HAP-1 (cell line): ENCODE data around the gene KCNH2.

ENCODE experiments used
- DNase-seq, 2 experiments: peaks; one replicate each; pipeline ENCODE4 v3.0.0-alpha.2; 2016 to 2020; ENCODE audit warnings: low spot score in 2 of 2
- H3K27me3 ChIP-seq: fragments of 250-450 bp; sonication (Bioruptor Pico); 2 replicates; pipeline ENCODE4 v1.5.1; 2020; ENCODE audit warnings: low read depth, mild to moderate bottlenecking, moderate library complexity
- H3K36me3 ChIP-seq: fragments of 250-450 bp; sonication (Bioruptor Pico); replicated peaks from 2 replicates; pipeline ENCODE4 v1.5.1; 2020; ENCODE audit warnings: mild to moderate bottlenecking
- H3K4me1 ChIP-seq: fragments of 250-450 bp; sonication (Bioruptor Pico); 2 replicates; pipeline ENCODE4 v1.5.1; 2020; ENCODE audit warnings: mild to moderate bottlenecking
- H3K4me3 ChIP-seq: fragments of 250-450 bp; sonication (Bioruptor Pico); 2 replicates; pipeline ENCODE4 v1.5.1; 2020; ENCODE audit warnings: mild to moderate bottlenecking, moderate library complexity
- H3K9me3 ChIP-seq: fragments of 250-450 bp; sonication (Bioruptor Pico); 2 replicates; pipeline ENCODE4 v1.5.1; 2020; ENCODE audit warnings: mild to moderate bottlenecking, moderate library complexity
- in situ Hi-C: fragments of 300-500 bp; cut with MboI; formaldehyde crosslinking; loops from 3 replicates; pipeline ENCODE4 v1.14.3; 2020; ENCODE audit warnings: low sequenced_read_pairs, inconsistent platforms, mixed read lengths

The KCNH2 gene

GRCh38 chr7:150943453-150943814 is 34.7 kb downstream of the KCNH2 start:
- Histone ChIP-seq H3K27me3 (peaks cover 7% of the 10 kb centered on the region), H3K9me3 (no peaks in the 10 kb centered on the region), H3K36me3 (no peaks in the 10 kb centered on the region), H3K4me3 (no peak overlapping the region), H3K4me1 (no peaks in the 10 kb centered on the region)
- no peak for DNase-seq
- in situ Hi-C loops, result no loop called here

GRCh38 chr7:150942591-150943452 is 35.3 kb downstream of the KCNH2 start:
- in situ Hi-C loops, result no loop called here
- Histone ChIP-seq H3K27me3 (peaks cover 9% of the 10 kb centered on the region), H3K4me1 (no peaks in the 10 kb centered on the region), H3K4me3 (no peak overlapping the region), H3K36me3 (no peaks in the 10 kb centered on the region), H3K9me3 (no peaks in the 10 kb centered on the region)
- DNase-seq, result no peak

- in situ Hi-C loops, result no loop called here
- no peaks in the 10 kb centered on the region for H3K9me3 ChIP-seq
- H3K4me3 ChIP-seq, result no peak overlapping the region
- H3K36me3 ChIP-seq, result no peaks in the 10 kb centered on the region
- DNase-seq, result no peak
- H3K4me1 ChIP-seq, result no peaks in the 10 kb centered on the region
- H3K27me3 ChIP-seq, result peaks cover 9% of the 10 kb centered on the region
Observed at GRCh38 chr7:150942001-150942590, 36.0 kb downstream of the KCNH2 start.

GRCh38 chr7:150941351-150942000 is 36.6 kb downstream of the KCNH2 start:
- Histone ChIP-seq H3K36me3 (no peaks in the 10 kb centered on the region), H3K4me1 (no peaks in the 10 kb centered on the region), H3K9me3 (no peaks in the 10 kb centered on the region), H3K4me3 (no peak overlapping the region), H3K27me3 (peaks cover 10% of the 10 kb centered on the region)
- DNase-seq, result no peak
- in situ Hi-C loops, result no loop called here

- Histone ChIP-seq H3K9me3 (no peaks in the 10 kb centered on the region), H3K27me3 (peaks cover 11% of the 10 kb centered on the region), H3K36me3 (no peaks in the 10 kb centered on the region), H3K4me3 (no peak overlapping the region), H3K4me1 (no peaks in the 10 kb centered on the region)
- DNase-seq, result no peak
- in situ Hi-C loops, result no loop called here
Observed at GRCh38 chr7:150940431-150941102, 37.6 kb downstream of the KCNH2 start.

GRCh38 chr7:150939466-150939865 is 38.7 kb downstream of the KCNH2 start:
- in situ Hi-C loops, result no loop called here
- DNase-seq, result no peak
- no peaks in the 10 kb centered on the region for H3K36me3 ChIP-seq
- H3K27me3 ChIP-seq, result peaks cover 11% of the 10 kb centered on the region
- H3K4me3 ChIP-seq, result no peak overlapping the region
- no peaks in the 10 kb centered on the region for H3K9me3 ChIP-seq
- H3K4me1 ChIP-seq, result no peaks in the 10 kb centered on the region

- peaks cover 11% of the 10 kb centered on the region for H3K27me3 ChIP-seq
- no peaks in the 10 kb centered on the region for H3K4me1 ChIP-seq
- in situ Hi-C loops, result no loop called here
- H3K36me3 ChIP-seq, result no peaks in the 10 kb centered on the region
- DNase-seq, result no peak
- no peaks in the 10 kb centered on the region for H3K9me3 ChIP-seq
- no peak overlapping the region for H3K4me3 ChIP-seq
Observed at GRCh38 chr7:150939052-150939451, 39.1 kb downstream of the KCNH2 start.

- Histone ChIP-seq H3K36me3 (no peaks in the 10 kb centered on the region), H3K9me3 (no peaks in the 10 kb centered on the region), H3K4me1 (no peaks in the 10 kb centered on the region), H3K4me3 (no peak overlapping the region), H3K27me3 (peaks cover 11% of the 10 kb centered on the region)
- in situ Hi-C loops, result no loop called here
- DNase-seq, result no peak
Observed at GRCh38 chr7:150938566-150938965, 39.6 kb downstream of the KCNH2 start.

GRCh38 chr7:150937848-150938561 is 40.1 kb downstream of the KCNH2 start:
- Histone ChIP-seq H3K4me1 (no peaks in the 10 kb centered on the region), H3K36me3 (no peaks in the 10 kb centered on the region), H3K27me3 (peaks cover 11% of the 10 kb centered on the region), H3K4me3 (no peak overlapping the region), H3K9me3 (no peaks in the 10 kb centered on the region)
- in situ Hi-C loops, result no loop called here
- no peak for DNase-seq

GRCh38 chr7:150936018-150936417 is 42.1 kb downstream of the KCNH2 start:
- Histone ChIP-seq H3K36me3 (no peaks in the 10 kb centered on the region), H3K9me3 (no peaks in the 10 kb centered on the region), H3K4me3 (no peak overlapping the region), H3K4me1 (no peaks in the 10 kb centered on the region), H3K27me3 (peaks cover 13% of the 10 kb centered on the region)
- DNase-seq, result no peak
- in situ Hi-C loops, result no loop called here

- Histone ChIP-seq H3K9me3 (no peaks in the 10 kb centered on the region), H3K4me1 (no peaks in the 10 kb centered on the region), H3K27me3 (peaks cover 12% of the 10 kb centered on the region), H3K4me3 (no peak overlapping the region), H3K36me3 (no peaks in the 10 kb centered on the region)
- no peak for DNase-seq
- in situ Hi-C loops, result no loop called here
Observed at GRCh38 chr7:150935149-150935548, 43.0 kb downstream of the KCNH2 start.

- Histone ChIP-seq H3K27me3 (peaks cover 15% of the 10 kb centered on the region; the same call in 1 of the 2 replicates), H3K9me3 (no peaks in the 10 kb centered on the region), H3K4me3 (no peak overlapping the region), H3K4me1 (no peaks in the 10 kb centered on the region), H3K36me3 (no peaks in the 10 kb centered on the region)
- in situ Hi-C loops, result no loop called here
- DNase-seq, result no peak
Observed at GRCh38 chr7:150934045-150934766, 43.9 kb downstream of the KCNH2 start.
